Stomach smooth muscle (tissue), 2 donors: ENCODE data around the gene CTTNBP2.

Experiments
- H3K27ac ChIP-seq: one replicate; pipeline ENCODE4 v1.7.0; 2013; ENCODE audit warnings: mild to moderate bottlenecking, low read length, inconsistent platforms
- H3K27me3 ChIP-seq, 2 donors: one replicate each; pipeline ENCODE4 v1.7.0; 2013; ENCODE audit warnings: low read length in 2 of 2; ENCODE audit not compliant: insufficient read depth in 2 of 2, control insufficient read depth in 1 of 2
- H3K36me3 ChIP-seq, 2 donors: one replicate each; pipeline ENCODE4 v1.7.0; 2013; ENCODE audit warnings: low read length in 2 of 2; ENCODE audit not compliant: control insufficient read depth in 2 of 2, insufficient read depth in 2 of 2
- H3K4me1 ChIP-seq: one replicate; pipeline ENCODE4 v1.7.0; 2013; ENCODE audit warnings: low read length; ENCODE audit not compliant: control insufficient read depth, insufficient read depth
- H3K4me3 ChIP-seq, 2 donors: one replicate each; pipeline ENCODE4 v1.7.0; 2013; ENCODE audit warnings: low read length in 2 of 2
- H3K9ac ChIP-seq, 2 donors: one replicate each; pipeline ENCODE4 v1.7.0; 2013; ENCODE audit warnings: low read length in 2 of 2, mild to moderate bottlenecking in 1 of 2
- H3K9me3 ChIP-seq, 2 donors: one replicate each; pipeline ENCODE4 v1.7.0; 2013; ENCODE audit warnings: low read length in 2 of 2; ENCODE audit not compliant: control insufficient read depth in 2 of 2
- donor health status: healthy.
- donor health status: Pancreatic carcinoma.

Gene CTTNBP2

GRCh38 chr7:117750612-117751563 lies 122.4 kb downstream of the CTTNBP2 start:
- Histone ChIP-seq H3K9me3 (no peaks in the 10 kb centered on the region), H3K4me3 (no peak overlapping the region), H3K9ac (no peak overlapping the region), H3K27me3 (no peaks in the 10 kb centered on the region), H3K4me1 (no peaks in the 10 kb centered on the region), H3K27ac (no peak overlapping the region), H3K36me3 (peaks cover 4 to 5% of the 10 kb centered on the region in 2 donors)

GRCh38 chr7:117741962-117742361 lies 131.3 kb downstream of the CTTNBP2 start:
- no peaks in the 10 kb centered on the region for H3K9me3 ChIP-seq
- no peaks in the 10 kb centered on the region for H3K27me3 ChIP-seq
- no peak overlapping the region for H3K9ac ChIP-seq
- H3K4me3 ChIP-seq = no peak overlapping the region
- no peak overlapping the region for H3K27ac ChIP-seq
- H3K4me1 ChIP-seq = no peaks in the 10 kb centered on the region
- peaks cover 0 to 17% of the 10 kb centered on the region in 2 donors for H3K36me3 ChIP-seq

GRCh38 chr7:117739085-117739484 lies 134.2 kb downstream of the CTTNBP2 start:
- Histone ChIP-seq H3K36me3 (peaks cover 6 to 13% of the 10 kb centered on the region in 2 donors), H3K27me3 (no peaks in the 10 kb centered on the region), H3K4me3 (no peak overlapping the region), H3K4me1 (no peaks in the 10 kb centered on the region), H3K9ac (no peak overlapping the region), H3K27ac (no peak overlapping the region), H3K9me3 (no peaks in the 10 kb centered on the region)

- H3K9ac ChIP-seq = no peak overlapping the region
These were observed 135.3 kb downstream of the CTTNBP2 start for GRCh38 chr7:117737926-117738325.

GRCh38 chr7:117731455-117731854 lies 141.8 kb downstream of the CTTNBP2 start:
- Histone ChIP-seq H3K9ac (no peak overlapping the region), H3K4me3 (no peak overlapping the region), H3K9me3 (no peaks in the 10 kb centered on the region), H3K36me3 (peaks cover 6 to 7% of the 10 kb centered on the region in 2 donors), H3K4me1 (no peaks in the 10 kb centered on the region), H3K27me3 (no peaks in the 10 kb centered on the region), H3K27ac (no peak overlapping the region)

More at GRCh38 chr7:117737926-117738325, 135.3 kb downstream of the CTTNBP2 start:
- no peaks in the 10 kb centered on the region for H3K9me3 ChIP-seq
- peaks cover 6 to 18% of the 10 kb centered on the region in 2 donors for H3K36me3 ChIP-seq
- H3K27ac ChIP-seq = no peak overlapping the region
- no peaks in the 10 kb centered on the region for H3K27me3 ChIP-seq
- no peaks in the 10 kb centered on the region for H3K4me1 ChIP-seq
- H3K4me3 ChIP-seq = no peak overlapping the region

GRCh38 chr7:117730390-117730789 lies 142.9 kb downstream of the CTTNBP2 start:
- Histone ChIP-seq H3K27ac (no peak overlapping the region), H3K4me1 (no peaks in the 10 kb centered on the region), H3K36me3 (peaks cover 6 to 9% of the 10 kb centered on the region in 2 donors), H3K4me3 (no peak overlapping the region), H3K27me3 (no peaks in the 10 kb centered on the region), H3K9ac (no peak overlapping the region), H3K9me3 (no peaks in the 10 kb centered on the region)

GRCh38 chr7:117728890-117729624 lies 144.2 kb downstream of the CTTNBP2 start:
- H3K27ac ChIP-seq = no peak overlapping the region
- no peaks in the 10 kb centered on the region for H3K4me1 ChIP-seq
- H3K27me3 ChIP-seq = no peaks in the 10 kb centered on the region
- H3K36me3 ChIP-seq = peaks cover 3 to 9% of the 10 kb centered on the region in 2 donors
- H3K4me3 ChIP-seq = no peak overlapping the region
- H3K9me3 ChIP-seq = no peaks in the 10 kb centered on the region
- H3K9ac ChIP-seq = no peak overlapping the region

GRCh38 chr7:117724898-117725297 lies 148.3 kb downstream of the CTTNBP2 start:
- Histone ChIP-seq H3K4me1 (no peaks in the 10 kb centered on the region), H3K36me3 (peaks cover 3 to 6% of the 10 kb centered on the region in 2 donors), H3K9me3 (no peaks in the 10 kb centered on the region), H3K27ac (no peak overlapping the region), H3K4me3 (no peak overlapping the region), H3K9ac (no peak overlapping the region), H3K27me3 (no peaks in the 10 kb centered on the region)

- H3K9ac ChIP-seq = no peak overlapping the region
- no peak overlapping the region for H3K27ac ChIP-seq
- H3K4me1 ChIP-seq = no peaks in the 10 kb centered on the region
- H3K36me3 ChIP-seq = peaks cover 7 to 10% of the 10 kb centered on the region in 2 donors
- no peaks in the 10 kb centered on the region for H3K9me3 ChIP-seq
- no peak overlapping the region for H3K4me3 ChIP-seq
- H3K27me3 ChIP-seq = no peaks in the 10 kb centered on the region
These were observed 153.9 kb downstream of the CTTNBP2 start for GRCh38 chr7:117719377-117719776.

- no peak overlapping the region for H3K4me3 ChIP-seq
- no peaks in the 10 kb centered on the region for H3K27me3 ChIP-seq
- peaks cover 7 to 8% of the 10 kb centered on the region in 2 donors for H3K36me3 ChIP-seq
- H3K27ac ChIP-seq = no peak overlapping the region
- no peak overlapping the region for H3K9ac ChIP-seq
- no peaks in the 10 kb centered on the region for H3K4me1 ChIP-seq
- H3K9me3 ChIP-seq = no peaks in the 10 kb centered on the region
These were observed 155.0 kb downstream of the CTTNBP2 start for GRCh38 chr7:117718116-117718835.
